Stimulated activated naive CD8-positive, alpha-beta T cell treated with anti-CD3 and anti-CD28 coated beads, Interleukin-15, amount 100 ng/mL, for 72 hours (primary cell): ENCODE results near the gene GPC4.
A peak's percentile ranks its signal among the peaks of the same experiment; 100 is the strongest.
"Not testable (repeated sequence)": the region's sequence is repeated elsewhere in the genome, so short reads cannot be mapped to it uniquely, and the experiment has no call there.

Experiments
- ATAC-seq: fragments of 150-1000 bp; cut with Tn5 transposase; 2 replicates; pipeline ENCODE4 v1.10.0; 2021; ENCODE audit warnings: mild to moderate bottlenecking, moderate library complexity
- DNase-seq, 2 donors: peaks; one replicate each; pipeline ENCODE4 v3.0.0; 2021 to 2022
- H3K27ac Mint-ChIP-seq, 2 donors: one replicate each; pipeline ENCODE4 v1.8.0; 2022; ENCODE audit warnings: mild to moderate bottlenecking in 2 of 2, mixed read lengths in 2 of 2, moderate library complexity in 2 of 2
- H3K27me3 Mint-ChIP-seq: one replicate; pipeline ENCODE4 v1.8.0; 2022; ENCODE audit warnings: mixed read lengths
- H3K4me1 Mint-ChIP-seq: one replicate; pipeline ENCODE4 v1.8.0; 2022; ENCODE audit warnings: mild to moderate bottlenecking, mixed read lengths
- H3K4me3 Mint-ChIP-seq, 2 donors: one replicate each; pipeline ENCODE4 v1.8.0; 2022; ENCODE audit warnings: mild to moderate bottlenecking in 2 of 2, mixed read lengths in 2 of 2, moderate library complexity in 1 of 2
- H3K9me3 Mint-ChIP-seq, 2 donors: one replicate each; pipeline ENCODE4 v1.8.0; 2022; ENCODE audit warnings: mixed read lengths in 2 of 2

The GPC4 gene

GRCh38 chrX:133362538-133362937 is 52.8 kb downstream of the GPC4 start:
- no peak for DNase-seq
- no peak overlapping the region for H3K27ac Mint-ChIP-seq
- ATAC-seq, result no peak
- no peak overlapping the region for H3K4me3 Mint-ChIP-seq
- H3K27me3 Mint-ChIP-seq, result no peaks in the 10 kb centered on the region
- no peaks in the 10 kb centered on the region for H3K9me3 Mint-ChIP-seq
- no peaks in the 10 kb centered on the region for H3K4me1 Mint-ChIP-seq

DNA sequence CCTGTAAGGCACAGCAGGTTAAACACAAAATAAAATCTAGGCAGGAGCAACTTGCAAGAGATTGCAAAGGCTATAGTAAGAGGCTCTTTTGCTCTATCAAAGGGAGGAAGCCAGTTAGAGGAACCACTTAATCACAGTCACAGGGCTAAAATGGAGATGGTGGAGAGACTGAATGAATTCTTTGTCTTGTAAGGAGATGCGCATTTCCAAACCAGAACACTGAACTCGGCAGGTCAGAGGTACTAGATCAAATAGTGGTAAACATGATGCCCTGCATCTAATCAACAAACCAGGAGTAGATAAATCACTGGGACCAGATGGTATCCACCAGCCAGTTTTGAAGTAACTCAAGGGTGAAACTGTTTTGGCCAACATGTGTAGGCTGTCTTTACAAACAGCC is 55.8 kb downstream of the GPC4 start:
- H3K9me3 Mint-ChIP-seq, result no peaks in the 10 kb centered on the region
- H3K4me1 Mint-ChIP-seq, result no peaks in the 10 kb centered on the region
- no peaks in the 10 kb centered on the region for H3K27me3 Mint-ChIP-seq

GRCh38 chrX:133353233-133353632 is 62.1 kb downstream of the GPC4 start:
- H3K27me3 Mint-ChIP-seq, result no peaks in the 10 kb centered on the region
- ATAC-seq (no peak), DNase-seq (no peak)
- H3K4me3 Mint-ChIP-seq, result no peak overlapping the region
- H3K9me3 Mint-ChIP-seq, result no peaks in the 10 kb centered on the region
- H3K4me1 Mint-ChIP-seq, result no peaks in the 10 kb centered on the region
- H3K27ac Mint-ChIP-seq, result no peak overlapping the region

More for the DNA sequence above, 55.8 kb downstream of the GPC4 start:
- ATAC-seq (no peak), DNase-seq (no peak)
- H3K4me3 Mint-ChIP-seq, result no peak overlapping the region
- no peak overlapping the region for H3K27ac Mint-ChIP-seq

DNA sequence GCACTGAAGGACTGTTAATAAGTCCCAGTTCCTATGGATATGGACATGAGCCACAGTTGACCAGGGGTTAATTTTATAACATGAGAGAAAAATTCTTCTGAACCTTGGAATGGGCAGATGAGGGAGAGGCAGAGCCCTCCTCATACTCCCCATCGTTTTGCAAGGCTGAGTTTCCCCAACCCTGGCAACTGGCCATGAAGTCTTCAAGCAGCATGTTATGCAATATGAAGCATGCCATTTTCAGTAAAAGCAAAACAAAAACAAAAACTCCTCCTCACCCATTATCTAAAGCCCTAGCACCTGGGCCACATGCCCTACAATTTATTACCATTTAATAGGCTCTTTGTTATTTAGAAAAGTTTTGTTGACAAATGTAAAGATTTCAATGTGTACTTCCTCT is 64.5 kb downstream of the GPC4 start:
- no peak overlapping the region for H3K27ac Mint-ChIP-seq
- no peak for ATAC-seq
- no peaks in the 10 kb centered on the region for H3K27me3 Mint-ChIP-seq

GRCh38 chrX:133346026-133346425 is 69.3 kb downstream of the GPC4 start:
- no peaks in the 10 kb centered on the region for H3K4me1 Mint-ChIP-seq
- no peak for DNase-seq
- no peak for ATAC-seq
- H3K9me3 Mint-ChIP-seq, result no peaks in the 10 kb centered on the region
- H3K27ac Mint-ChIP-seq, result no peak overlapping the region
- no peak overlapping the region for H3K4me3 Mint-ChIP-seq
- H3K27me3 Mint-ChIP-seq, result no peaks in the 10 kb centered on the region

More for the DNA sequence above, 64.5 kb downstream of the GPC4 start:
- no peaks in the 10 kb centered on the region for H3K4me1 Mint-ChIP-seq
- no peak overlapping the region for H3K4me3 Mint-ChIP-seq
- no peak for DNase-seq
- H3K9me3 Mint-ChIP-seq, result no peaks in the 10 kb centered on the region

- no peak overlapping the region for H3K4me3 Mint-ChIP-seq
- no peaks in the 10 kb centered on the region for H3K4me1 Mint-ChIP-seq
- no peaks in the 10 kb centered on the region for H3K27me3 Mint-ChIP-seq
- no peak for ATAC-seq
- no peaks in the 10 kb centered on the region for H3K9me3 Mint-ChIP-seq
- H3K27ac Mint-ChIP-seq, result no peak overlapping the region
- no peak for DNase-seq
Measured at GRCh38 chrX:133339566-133339965, 75.7 kb downstream of the GPC4 start.

DNA sequence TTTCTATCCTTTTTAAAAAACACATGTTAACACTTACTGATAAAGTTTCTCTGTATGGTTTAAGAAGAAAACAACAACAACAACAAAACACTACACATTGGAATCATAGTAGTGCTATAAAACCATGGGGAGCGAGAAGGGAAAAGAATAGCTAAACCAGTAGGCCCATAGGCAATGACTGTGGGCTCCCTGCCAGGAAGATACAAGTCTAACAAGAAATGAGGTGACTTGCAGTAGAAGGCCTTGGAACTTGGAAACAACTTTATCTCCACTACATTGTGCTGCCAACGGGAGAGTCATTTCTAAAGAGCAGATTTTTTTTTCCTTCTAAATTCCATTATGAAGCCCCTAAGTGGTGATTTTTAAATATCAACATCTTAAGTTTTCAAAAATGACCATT is 78.0 kb downstream of the GPC4 start:
- no peak overlapping the region for H3K27ac Mint-ChIP-seq
- ATAC-seq (no peak), DNase-seq (no peak)
- H3K9me3 Mint-ChIP-seq, result no peaks in the 10 kb centered on the region
- H3K4me1 Mint-ChIP-seq, result no peaks in the 10 kb centered on the region
- no peak overlapping the region for H3K4me3 Mint-ChIP-seq
- H3K27me3 Mint-ChIP-seq, result no peaks in the 10 kb centered on the region

- ATAC-seq (no peak), DNase-seq (peak in 1 of 2 donors; percentile 2)
- no peak overlapping the region for H3K4me3 Mint-ChIP-seq
- no peaks in the 10 kb centered on the region for H3K27me3 Mint-ChIP-seq
- no peaks in the 10 kb centered on the region for H3K9me3 Mint-ChIP-seq
- H3K4me1 Mint-ChIP-seq, result no peaks in the 10 kb centered on the region
- H3K27ac Mint-ChIP-seq, result no peak overlapping the region
Measured at GRCh38 chrX:133335027-133335426, 80.3 kb downstream of the GPC4 start.

DNA sequence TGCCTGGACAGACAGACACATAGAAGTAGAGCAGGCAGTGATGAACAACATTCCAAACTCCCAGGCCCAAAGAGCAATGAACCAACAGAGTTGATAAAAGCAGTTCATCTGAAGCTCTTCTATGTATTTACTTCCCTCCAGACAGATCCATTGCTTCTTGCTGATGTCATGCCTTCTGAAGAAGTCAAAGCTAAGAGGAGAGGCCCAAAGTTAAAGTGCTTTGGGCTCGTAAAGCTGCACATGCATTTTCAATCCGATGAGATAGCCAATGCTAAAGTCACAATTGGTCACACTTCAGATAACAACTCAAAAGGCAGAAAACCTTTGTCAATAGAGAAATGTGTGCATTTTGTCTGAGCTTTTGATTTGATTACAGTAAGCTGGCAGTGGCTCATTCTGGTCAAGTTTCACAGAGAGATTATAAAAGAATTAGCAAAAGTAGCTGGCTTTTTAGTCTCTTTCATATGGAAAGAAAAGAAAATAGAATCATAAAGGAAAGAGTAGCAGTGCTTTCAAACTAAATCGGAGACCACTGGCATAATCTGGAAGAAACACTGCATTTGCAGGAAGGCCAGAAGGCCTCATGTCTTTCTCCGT is 82.0 kb downstream of the GPC4 start:
- no peak overlapping the region for H3K4me3 Mint-ChIP-seq
- H3K4me1 Mint-ChIP-seq, result no peaks in the 10 kb centered on the region
- ATAC-seq, result no peak
- H3K27ac Mint-ChIP-seq, result no peak overlapping the region
- no peaks in the 10 kb centered on the region for H3K27me3 Mint-ChIP-seq
- DNase-seq, result no peak
- H3K9me3 Mint-ChIP-seq, result no peaks in the 10 kb centered on the region

DNA sequence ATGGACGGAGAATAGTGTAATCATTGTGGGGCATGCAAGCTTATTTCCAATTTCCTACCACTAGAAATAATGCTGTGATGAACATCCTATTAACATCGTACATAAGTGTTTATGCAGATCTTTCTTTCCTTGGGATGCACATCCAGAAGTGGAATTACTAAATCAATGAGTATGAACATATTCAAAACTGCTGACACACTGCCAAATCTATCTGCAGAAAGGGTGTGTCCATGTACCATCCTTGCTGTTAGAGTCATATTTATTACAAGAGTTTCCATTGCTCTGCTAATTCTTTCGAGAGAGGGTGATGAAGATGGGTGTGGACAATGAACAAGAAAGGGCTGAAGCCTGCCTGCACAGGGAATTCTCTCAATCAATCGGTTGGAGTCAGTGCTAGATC is 82.6 kb downstream of the GPC4 start:
- ATAC-seq (no peak), DNase-seq (no peak)
- Mint-ChIP-seq H3K27ac (no peak overlapping the region), H3K27me3 (no peaks in the 10 kb centered on the region), H3K4me3 (no peak overlapping the region), H3K9me3 (no peaks in the 10 kb centered on the region), H3K4me1 (no peaks in the 10 kb centered on the region)

GRCh38 chrX:133330956-133331355 is 84.3 kb downstream of the GPC4 start:
- H3K27ac Mint-ChIP-seq, result no peak overlapping the region
- no peaks in the 10 kb centered on the region for H3K4me1 Mint-ChIP-seq
- H3K9me3 Mint-ChIP-seq, result no peaks in the 10 kb centered on the region
- ATAC-seq, result no peak
- no peak for DNase-seq
- no peak overlapping the region for H3K4me3 Mint-ChIP-seq
- H3K27me3 Mint-ChIP-seq, result no peaks in the 10 kb centered on the region

- no peak for ATAC-seq
- no peaks in the 10 kb centered on the region for H3K4me1 Mint-ChIP-seq
- DNase-seq, result no peak
- H3K9me3 Mint-ChIP-seq, result no peaks in the 10 kb centered on the region
- no peaks in the 10 kb centered on the region for H3K27me3 Mint-ChIP-seq
- H3K27ac Mint-ChIP-seq, result no peak overlapping the region
- H3K4me3 Mint-ChIP-seq, result no peak overlapping the region
Measured at GRCh38 chrX:133325422-133325821, 89.9 kb downstream of the GPC4 start.

DNA sequence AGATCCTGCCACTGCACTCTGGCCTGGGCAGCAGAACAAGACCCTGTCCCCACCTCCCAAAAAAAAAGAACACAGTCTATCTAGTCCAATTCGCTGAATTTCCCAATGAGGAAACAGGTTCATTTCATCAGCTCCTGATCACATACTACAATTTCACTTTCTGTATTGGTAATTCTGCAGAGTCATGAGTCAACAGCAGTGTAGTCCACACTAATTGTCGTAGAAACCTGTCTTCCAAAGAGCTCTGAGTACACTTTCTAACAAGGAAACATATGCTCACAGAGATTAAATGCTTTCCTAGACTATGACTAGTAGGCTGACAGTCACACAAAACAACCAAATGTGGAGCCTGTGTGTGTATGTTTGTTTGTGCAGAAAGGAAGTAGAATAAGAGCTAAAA is 91.9 kb downstream of the GPC4 start:
- no peaks in the 10 kb centered on the region for H3K4me1 Mint-ChIP-seq
- no peaks in the 10 kb centered on the region for H3K9me3 Mint-ChIP-seq
- no peaks in the 10 kb centered on the region for H3K27me3 Mint-ChIP-seq
- no peak overlapping the region for H3K4me3 Mint-ChIP-seq
- no peak for ATAC-seq
- no peak overlapping the region for H3K27ac Mint-ChIP-seq
- no peak for DNase-seq

GRCh38 chrX:133322269-133322668 is 93.0 kb downstream of the GPC4 start:
- DNase-seq, ATAC-seq, H3K9me3 Mint-ChIP-seq, H3K27me3 Mint-ChIP-seq, H3K4me1 Mint-ChIP-seq, H3K4me3 Mint-ChIP-seq, H3K27ac Mint-ChIP-seq: not testable (repeated sequence)

DNA sequence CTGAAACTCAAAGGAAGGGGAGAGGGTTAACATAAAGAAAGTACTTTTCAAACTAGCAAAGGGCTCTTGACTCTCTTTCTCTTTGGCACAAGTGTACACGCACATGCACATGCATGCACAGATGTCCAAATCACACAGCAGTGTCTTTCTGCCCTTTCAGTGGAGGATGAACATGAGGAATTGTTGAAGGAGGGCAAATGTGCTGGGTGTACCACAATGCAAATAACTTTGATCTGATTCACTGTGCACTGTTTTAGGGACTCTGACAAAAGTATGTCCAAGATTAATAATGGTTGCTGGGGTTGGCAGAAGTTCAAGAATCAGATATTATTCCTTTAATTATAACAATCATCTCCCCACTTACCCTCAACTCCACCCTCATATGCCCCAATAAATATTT is 93.8 kb downstream of the GPC4 start:
- Mint-ChIP-seq H3K4me3 (no peak overlapping the region), H3K27me3 (no peaks in the 10 kb centered on the region), H3K4me1 (no peaks in the 10 kb centered on the region), H3K9me3 (no peaks in the 10 kb centered on the region), H3K27ac (no peak overlapping the region)
- ATAC-seq (no peak), DNase-seq (no peak)

DNA sequence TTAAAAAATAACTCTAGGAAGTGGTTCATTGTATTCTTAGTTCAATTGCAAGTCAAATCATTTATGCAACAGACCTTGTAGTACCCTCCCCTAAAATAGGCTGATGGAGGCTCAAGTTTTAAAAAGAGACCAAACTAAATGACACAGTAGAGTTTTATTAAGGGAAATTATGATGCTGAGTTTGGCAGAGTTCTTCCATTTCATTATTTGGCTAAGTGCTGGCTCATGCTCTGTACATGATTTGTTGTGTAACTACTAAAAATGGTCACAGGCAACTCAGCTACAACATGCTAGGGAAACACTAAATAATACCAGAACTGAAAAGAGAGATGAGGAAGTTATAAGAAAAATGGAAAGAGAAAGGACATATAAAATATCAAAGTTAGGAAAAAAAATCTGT is 101.0 kb downstream of the GPC4 start:
- peaks cover 10% of the 10 kb centered on the region for H3K27me3 Mint-ChIP-seq
- no peak for ATAC-seq

GRCh38 chrX:133308499-133308897 is 106.8 kb downstream of the GPC4 start:
- ATAC-seq, result no peak

More for the DNA sequence above, 101.0 kb downstream of the GPC4 start:
- Mint-ChIP-seq H3K27ac (no peak overlapping the region), H3K4me3 (no peak overlapping the region), H3K9me3 (no peaks in the 10 kb centered on the region), H3K4me1 (no peaks in the 10 kb centered on the region)
- no peak for DNase-seq

More at GRCh38 chrX:133308499-133308897, 106.8 kb downstream of the GPC4 start:
- H3K27ac Mint-ChIP-seq, result no peak overlapping the region
- H3K27me3 Mint-ChIP-seq, result peaks cover 10% of the 10 kb centered on the region
- no peak for DNase-seq
- H3K4me1 Mint-ChIP-seq, result no peaks in the 10 kb centered on the region
- no peak overlapping the region for H3K4me3 Mint-ChIP-seq
- H3K9me3 Mint-ChIP-seq, result no peaks in the 10 kb centered on the region
